ENCODE measurements around the gene CAPG.
"Not testable (repeated sequence)": the region's sequence is repeated elsewhere in the genome, so short reads cannot be mapped to it uniquely, and the experiment has no call there.

Gene CAPG

GRCh38 chr2:85371045-85371444 is 39.1 kb downstream of the CAPG start:
- TF ChIP-seq CTCF (IDR thresholded peaks at IDR 0.05; ENCODE audit: insufficient read depth, low read length, poor library complexity, severe bottlenecking), result no peak
- peaks cover 7% of the 10 kb centered on the region for H3K36me3 ChIP-seq (ENCODE audit: control insufficient read depth, insufficient read depth, low read length)
- DNase-seq (ENCODE audit: extremely low read depth, insufficient read length), result no peak
- no peaks in the 10 kb centered on the region for H3K27me3 ChIP-seq (replicated peaks; ENCODE audit: control insufficient read depth, insufficient read depth, low read length)
- H3K4me3 ChIP-seq (replicated peaks; ENCODE audit: low read depth, low read length), result no peak overlapping the region

GRCh38 chr2:85369500-85369899 is 40.7 kb downstream of the CAPG start:
- Histone ChIP-seq H3K27me3 (replicated peaks; ENCODE audit: control insufficient read depth, insufficient read depth, low read length) (no peaks in the 10 kb centered on the region), H3K4me3 (replicated peaks; ENCODE audit: low read depth, low read length) (no peak overlapping the region), H3K36me3 (ENCODE audit: control insufficient read depth, insufficient read depth, low read length) (peaks cover 8% of the 10 kb centered on the region)
- TF ChIP-seq CTCF (IDR thresholded peaks at IDR 0.05; ENCODE audit: insufficient read depth, low read length, poor library complexity, severe bottlenecking), result no peak
- DNase-seq (ENCODE audit: extremely low read depth, insufficient read length), result no peak

DNA sequence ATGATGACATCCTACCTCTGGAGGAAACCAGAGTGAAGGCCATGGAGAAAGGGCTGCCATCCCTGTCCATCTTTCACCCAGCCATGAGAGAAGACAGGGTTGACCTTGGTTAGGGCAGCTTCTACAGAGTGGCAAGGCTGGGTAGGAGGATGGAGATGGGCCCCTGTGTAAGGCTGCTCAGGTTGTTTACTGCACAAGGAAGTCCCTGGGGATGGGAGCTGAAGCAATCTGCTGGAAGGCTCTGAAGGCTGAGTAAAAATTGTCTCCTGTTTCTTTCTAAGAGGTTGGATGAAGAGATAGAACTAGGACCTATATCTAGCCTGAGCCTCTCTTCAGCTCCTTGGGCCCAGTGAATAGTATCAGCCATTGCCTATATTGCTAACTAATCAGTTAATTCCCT is 41.2 kb downstream of the CAPG start:
- TF ChIP-seq CTCF (IDR thresholded peaks at IDR 0.05; ENCODE audit: insufficient read depth, low read length, poor library complexity, severe bottlenecking), result no peak
- H3K4me3 ChIP-seq (replicated peaks; ENCODE audit: low read depth, low read length), result no peak overlapping the region
- DNase-seq (ENCODE audit: extremely low read depth, insufficient read length), result no peak
- H3K27me3 ChIP-seq (replicated peaks; ENCODE audit: control insufficient read depth, insufficient read depth, low read length), result no peaks in the 10 kb centered on the region
- peaks cover 8% of the 10 kb centered on the region for H3K36me3 ChIP-seq (ENCODE audit: control insufficient read depth, insufficient read depth, low read length)

DNA sequence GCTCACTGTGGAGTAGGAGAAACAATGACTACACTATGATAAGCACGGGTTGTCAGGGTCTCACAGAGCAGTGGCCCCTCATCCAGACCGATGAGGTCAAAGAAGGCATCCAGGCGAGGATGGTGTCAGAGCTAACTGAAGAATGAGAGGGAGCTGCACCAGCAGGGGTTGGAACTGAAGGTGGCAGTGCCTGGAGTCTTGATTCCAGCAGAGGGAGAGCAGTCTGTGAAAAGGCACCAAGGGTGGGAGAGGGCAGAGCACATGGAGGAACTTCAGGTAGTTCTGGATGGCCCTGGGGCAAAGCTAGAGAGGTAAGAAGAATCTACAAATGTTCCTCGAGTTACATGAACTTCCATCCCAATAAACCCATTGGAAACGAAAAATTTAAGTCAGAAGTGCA is 43.0 kb downstream of the CAPG start:
- H3K27me3 ChIP-seq (replicated peaks; ENCODE audit: control insufficient read depth, insufficient read depth, low read length), result no peaks in the 10 kb centered on the region
- DNase-seq (ENCODE audit: extremely low read depth, insufficient read length), result no peak
- peaks cover 8% of the 10 kb centered on the region for H3K36me3 ChIP-seq (ENCODE audit: control insufficient read depth, insufficient read depth, low read length)
- no peak for TF ChIP-seq CTCF (IDR thresholded peaks at IDR 0.05; ENCODE audit: insufficient read depth, low read length, poor library complexity, severe bottlenecking)
- H3K4me3 ChIP-seq (replicated peaks; ENCODE audit: low read depth, low read length), result no peak overlapping the region

DNA sequence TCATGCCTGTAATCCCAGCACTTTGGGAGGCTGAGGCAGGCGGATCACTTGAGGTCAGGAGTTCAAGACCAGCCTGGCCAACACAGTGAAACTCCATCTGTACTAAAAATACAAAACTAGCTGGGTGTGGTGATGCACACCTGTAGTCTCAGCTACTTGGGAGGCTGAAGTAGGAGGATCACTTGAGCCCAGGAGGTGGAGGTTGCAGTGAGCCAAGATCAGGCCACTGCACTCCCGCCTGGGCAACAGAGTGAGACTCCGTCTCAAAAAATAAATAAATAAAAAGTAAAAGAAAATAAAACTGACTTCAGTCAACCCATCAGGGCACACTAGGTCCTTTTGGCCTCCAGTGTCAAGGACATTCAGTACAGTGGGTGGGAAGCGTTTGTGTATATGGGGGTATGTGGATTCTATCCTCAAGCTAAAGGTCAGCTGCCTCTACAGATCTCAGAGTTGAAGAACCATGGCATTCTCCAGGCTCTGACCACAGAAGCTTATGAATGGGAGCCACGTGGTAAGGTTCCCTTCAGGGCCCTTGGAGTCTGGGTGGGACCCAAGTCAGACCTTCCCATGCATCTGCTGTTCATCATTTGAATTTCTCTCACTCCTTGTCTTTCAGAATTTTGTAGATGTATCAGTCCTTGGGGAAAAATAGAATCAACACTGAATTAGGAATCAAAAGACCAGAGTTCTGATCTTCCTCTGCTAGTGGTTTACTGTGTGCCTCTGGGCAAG is 47.3 kb downstream of the CAPG start:
- H3K36me3 ChIP-seq (ENCODE audit: control insufficient read depth, insufficient read depth, low read length); H3K27me3 ChIP-seq (replicated peaks; ENCODE audit: control insufficient read depth, insufficient read depth, low read length); DNase-seq (ENCODE audit: extremely low read depth, insufficient read length); H3K4me3 ChIP-seq (replicated peaks; ENCODE audit: low read depth, low read length): not testable (repeated sequence)

DNA sequence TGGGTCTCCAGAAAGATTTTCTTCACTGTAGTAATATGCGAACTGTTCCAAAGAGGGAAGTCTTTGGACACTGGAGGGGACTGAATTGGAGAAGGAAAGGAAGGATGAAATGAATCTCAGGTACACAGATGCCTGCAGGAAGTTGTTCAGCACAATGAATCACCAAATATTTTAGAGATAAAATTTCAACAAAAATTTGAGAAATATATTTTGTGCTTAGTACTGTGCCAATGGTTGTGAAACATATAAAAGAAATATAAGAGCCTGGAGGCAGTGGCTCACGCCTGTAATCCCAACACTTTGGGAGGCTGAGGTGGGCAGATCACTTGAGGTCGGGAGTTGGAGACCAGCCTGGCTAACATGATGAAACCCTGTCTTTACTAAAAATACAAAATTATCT is 52.4 kb downstream of the CAPG start:
- TF ChIP-seq CTCF (IDR thresholded peaks at IDR 0.05; ENCODE audit: insufficient read depth, low read length, poor library complexity, severe bottlenecking), result no peak
- H3K27me3 ChIP-seq (replicated peaks; ENCODE audit: control insufficient read depth, insufficient read depth, low read length), result no peaks in the 10 kb centered on the region
- no peak for DNase-seq (ENCODE audit: extremely low read depth, insufficient read length)
- H3K4me3 ChIP-seq (replicated peaks; ENCODE audit: low read depth, low read length), result no peak overlapping the region
- peaks cover 4% of the 10 kb centered on the region for H3K36me3 ChIP-seq (ENCODE audit: control insufficient read depth, insufficient read depth, low read length)

Measured in GM06990 (cell line).